ENCODE measurements around the gene HSD3B2. TPM values are rescaled to one million over a fixed set of nuclear protein-coding genes. Genes with fewer than 3 reads are reported as not detected.

Gene HSD3B2
- total RNA-seq, 1 donor from 2014 or later = 1.2 TPM

- no peak overlapping the region for H3K27ac Mint-ChIP-seq
- no peak for DNase-seq (ENCODE audit: extremely low spot score, unreplicated experiment)
- no peak for TF ChIP-seq CTCF (conservative IDR thresholded peaks at IDR 0.05)
- H3K4me1 Mint-ChIP-seq (ENCODE audit: unreplicated experiment) = no peaks in the 10 kb centered on the region
- no peak overlapping the region for H3K4me3 Mint-ChIP-seq
- no peaks in the 10 kb centered on the region for H3K36me3 Mint-ChIP-seq
- H3K9me3 Mint-ChIP-seq = no peaks in the 10 kb centered on the region
- H3K27me3 Mint-ChIP-seq = peaks cover 14% of the 10 kb centered on the region
Observed at GRCh38 chr1:119431836-119432235, 16.9 kb downstream of the HSD3B2 start.

GRCh38 chr1:119435052-119435451 is 20.1 kb downstream of the HSD3B2 start:
- DNase-seq (ENCODE audit: extremely low spot score, unreplicated experiment) = no peak
- no peaks in the 10 kb centered on the region for H3K4me1 Mint-ChIP-seq (ENCODE audit: unreplicated experiment)
- no peaks in the 10 kb centered on the region for H3K36me3 Mint-ChIP-seq
- peaks cover 11% of the 10 kb centered on the region for H3K27me3 Mint-ChIP-seq
- H3K9me3 Mint-ChIP-seq = no peaks in the 10 kb centered on the region
- no peak overlapping the region for H3K4me3 Mint-ChIP-seq
- H3K27ac Mint-ChIP-seq = no peak overlapping the region
- TF ChIP-seq CTCF (conservative IDR thresholded peaks at IDR 0.05) = no peak

GRCh38 chr1:119438761-119439160 is 23.8 kb downstream of the HSD3B2 start:
- no peaks in the 10 kb centered on the region for H3K9me3 Mint-ChIP-seq
- no peaks in the 10 kb centered on the region for H3K36me3 Mint-ChIP-seq
- no peak overlapping the region for H3K27ac Mint-ChIP-seq
- H3K27me3 Mint-ChIP-seq = no peaks in the 10 kb centered on the region
- DNase-seq (ENCODE audit: extremely low spot score, unreplicated experiment) = no peak
- no peak for TF ChIP-seq CTCF (conservative IDR thresholded peaks at IDR 0.05)
- no peaks in the 10 kb centered on the region for H3K4me1 Mint-ChIP-seq (ENCODE audit: unreplicated experiment)
- H3K4me3 Mint-ChIP-seq = no peak overlapping the region

- H3K9me3 Mint-ChIP-seq = no peaks in the 10 kb centered on the region
- H3K4me3 Mint-ChIP-seq = no peak overlapping the region
- no peak overlapping the region for H3K27ac Mint-ChIP-seq
- H3K36me3 Mint-ChIP-seq = no peaks in the 10 kb centered on the region
- DNase-seq (ENCODE audit: extremely low spot score, unreplicated experiment) = no peak
- no peaks in the 10 kb centered on the region for H3K27me3 Mint-ChIP-seq
- no peak for TF ChIP-seq CTCF (conservative IDR thresholded peaks at IDR 0.05)
- no peaks in the 10 kb centered on the region for H3K4me1 Mint-ChIP-seq (ENCODE audit: unreplicated experiment)
Observed at GRCh38 chr1:119440721-119441307, 25.9 kb downstream of the HSD3B2 start.

GRCh38 chr1:119442756-119443155 is 27.8 kb downstream of the HSD3B2 start:
- no peaks in the 10 kb centered on the region for H3K4me1 Mint-ChIP-seq (ENCODE audit: unreplicated experiment)
- DNase-seq (ENCODE audit: extremely low spot score, unreplicated experiment) = no peak
- H3K36me3 Mint-ChIP-seq = no peaks in the 10 kb centered on the region
- no peak overlapping the region for H3K27ac Mint-ChIP-seq
- H3K27me3 Mint-ChIP-seq = no peaks in the 10 kb centered on the region
- H3K9me3 Mint-ChIP-seq = no peaks in the 10 kb centered on the region
- TF ChIP-seq CTCF (conservative IDR thresholded peaks at IDR 0.05) = no peak
- H3K4me3 Mint-ChIP-seq = no peak overlapping the region

- Mint-ChIP-seq H3K9me3 (no peaks in the 10 kb centered on the region), H3K4me3 (no peak overlapping the region), H3K27ac (no peak overlapping the region), H3K27me3 (no peaks in the 10 kb centered on the region), H3K4me1 (ENCODE audit: unreplicated experiment) (no peaks in the 10 kb centered on the region), H3K36me3 (no peaks in the 10 kb centered on the region)
- TF ChIP-seq CTCF (conservative IDR thresholded peaks at IDR 0.05) = no peak
- DNase-seq (ENCODE audit: extremely low spot score, unreplicated experiment) = no peak
Observed at GRCh38 chr1:119446321-119446720, 31.4 kb downstream of the HSD3B2 start.

Measured in type B pancreatic cell (in vitro differentiated cells).